GM23338 (cell line): Measurements from ENCODE around the gene CCDC3. TPM values are rescaled to one million over a fixed set of nuclear protein-coding genes. Genes with fewer than 3 reads are reported as not detected.

ENCODE experiments used
- ATAC-seq: fragments of 200-7000 bp; cut with Tn5 transposase; 3 replicates; pipeline ENCODE4 v1.9.1; 2020
- DNase-seq: peaks from one replicate; pipeline ENCODE4 v3.0.0-alpha.2; 2015; ENCODE audit warnings: low spot score
- H2AFZ ChIP-seq: fragments of 200-600 bp; sonication (generic); 2 replicates; pipeline ENCODE4 v1.8.0; 2016; ENCODE audit warnings: antibody characterized with exemption, mild to moderate bottlenecking, moderate library complexity
- H3F3A ChIP-seq: fragments of 200-600 bp; sonication (generic); replicated peaks from 2 replicates; pipeline ENCODE4 v1.8.0; 2017; ENCODE audit warnings: antibody characterized with exemption, mixed run types, low read depth
- H3K27ac ChIP-seq: fragments of 200-600 bp; sonication (generic); 2 replicates; pipeline ENCODE4 v1.6.1; 2016; ENCODE audit warnings: low read depth
- H3K27me3 ChIP-seq: fragments of 200-600 bp; sonication (generic); 2 replicates; pipeline ENCODE4 v1.8.0; 2016; ENCODE audit warnings: mild to moderate bottlenecking, mixed run types, moderate library complexity; ENCODE audit not compliant: insufficient read depth
- H3K36me3 ChIP-seq: fragments of 200-600 bp; sonication (generic); 2 replicates; pipeline ENCODE4 v1.8.0; 2016; ENCODE audit warnings: mild to moderate bottlenecking; ENCODE audit not compliant: insufficient read depth
- H3K4me1 ChIP-seq: fragments of 200-600 bp; sonication (generic); 2 replicates; pipeline ENCODE4 v1.8.0; 2016; ENCODE audit warnings: mild to moderate bottlenecking, moderate library complexity; ENCODE audit not compliant: insufficient read depth
- H3K4me2 ChIP-seq: fragments of 200-600 bp; sonication (generic); 2 replicates; pipeline ENCODE4 v1.7.1; 2017; ENCODE audit warnings: mixed run types
- H3K4me3 ChIP-seq: fragments of 200-600 bp; sonication (generic); 2 replicates; pipeline ENCODE4 v1.6.1; 2016; ENCODE audit warnings: mixed run types
- H3K79me2 ChIP-seq: fragments of 200-600 bp; sonication (generic); replicated peaks from 2 replicates; pipeline ENCODE4 v1.8.0; 2017; ENCODE audit warnings: mild to moderate bottlenecking; ENCODE audit not compliant: insufficient read depth
- H3K9me2 ChIP-seq: fragments of 200-600 bp; sonication (generic); 2 replicates; pipeline ENCODE4 v1.8.0; 2017; ENCODE audit not compliant: insufficient read depth
- H4K20me1 ChIP-seq: fragments of 200-600 bp; sonication (generic); replicated peaks from 2 replicates; pipeline ENCODE4 v1.8.0; 2017; ENCODE audit warnings: mild to moderate bottlenecking; ENCODE audit not compliant: insufficient read depth
- H3K27ac Mint-ChIP-seq: 2 replicates; pipeline ENCODE4 v1.8.0; 2020; ENCODE audit warnings: inconsistent platforms, mild to moderate bottlenecking, moderate library complexity, mixed read lengths
- H3K27me3 Mint-ChIP-seq: 3 replicates; pipeline ENCODE4 v1.8.0; 2022; ENCODE audit warnings: low read depth, mild to moderate bottlenecking, moderate library complexity, mixed read lengths, inconsistent platforms; ENCODE audit not compliant: insufficient read depth, poor library complexity
- H3K36me3 Mint-ChIP-seq: 3 replicates; pipeline ENCODE4 v1.8.0; 2021; ENCODE audit warnings: low read depth, mild to moderate bottlenecking, inconsistent platforms, moderate library complexity, mixed read lengths
- H3K4me1 Mint-ChIP-seq: 3 replicates; pipeline ENCODE4 v1.8.0; 2020; ENCODE audit warnings: mild to moderate bottlenecking, inconsistent platforms, mixed read lengths
- H3K4me3 Mint-ChIP-seq: 3 replicates; pipeline ENCODE4 v1.8.0; 2021; ENCODE audit warnings: moderate library complexity, mild to moderate bottlenecking, inconsistent platforms, mixed read lengths
- H3K9me3 Mint-ChIP-seq: 3 replicates; pipeline ENCODE4 v1.8.0; 2020; ENCODE audit warnings: moderate library complexity, mild to moderate bottlenecking, inconsistent platforms, mixed read lengths
- CREB1 ChIP-seq: fragments of 250-450 bp; sonication (Bioruptor Pico); IDR thresholded peaks from 2 replicates; pipeline ENCODE4 v1.5.0; 2020; ENCODE audit warnings: low read depth, mild to moderate bottlenecking, moderate library complexity
- EZH2 ChIP-seq: fragments of 200-600 bp; sonication (generic); IDR thresholded peaks from one replicate; pipeline ENCODE4 v1.8.0; 2017; ENCODE audit warnings: antibody characterized with exemption, mild to moderate bottlenecking, low read depth; ENCODE audit not compliant: unreplicated experiment
- EZH2phosphoT487 ChIP-seq: fragments of 200-600 bp; sonication (generic); IDR thresholded peaks from one replicate; pipeline ENCODE4 v1.8.1; 2018; ENCODE audit warnings: antibody characterized with exemption; ENCODE audit not compliant: unreplicated experiment
- JUNB ChIP-seq: IDR thresholded peaks from one replicate; pipeline ENCODE4 v1.6.1; 2016; ENCODE audit warnings: antibody characterized with exemption; ENCODE audit not compliant: unreplicated experiment
- NANOG ChIP-seq: IDR thresholded peaks from 2 replicates; pipeline ENCODE4 v1.6.1; 2016; ENCODE audit warnings: antibody characterized with exemption, borderline replicate concordance
- POLR2AphosphoS5 ChIP-seq: IDR thresholded peaks from 2 replicates; pipeline ENCODE4 v1.6.1; 2016; ENCODE audit warnings: antibody characterized with exemption, low read depth
- STAT1 ChIP-seq: IDR thresholded peaks from one replicate; pipeline ENCODE4 v1.6.1; 2016; ENCODE audit warnings: antibody characterized with exemption; ENCODE audit not compliant: unreplicated experiment
- ZNF114 ChIP-seq: fragments of 250-450 bp; sonication (Bioruptor Pico); IDR thresholded peaks from 2 replicates; pipeline ENCODE4 v1.5.0; 2020; ENCODE audit warnings: mild to moderate bottlenecking, moderate library complexity
- ZNF331 ChIP-seq: fragments of 250-450 bp; sonication (Bioruptor Pico); IDR thresholded peaks from 2 replicates; pipeline ENCODE4 v1.5.0; 2020; ENCODE audit warnings: low read depth, mild to moderate bottlenecking, moderate library complexity
- polyA plus RNA-seq: library from polyadenylated mRNA; unstranded; fragments of >200 nt; fragmentation: Nextera tagmentation; extraction: Ambion mirVana; gene quantifications from 2 replicates; pipeline ENCODE4 v1.2.1, GENCODE V29; 2016
- total RNA-seq: library from RNA; depleted of rRNA; stranded (reverse); fragments of >200 nt; shearing (Covaris generic); gene quantifications from 2 replicates; pipeline ENCODE4 v1.2.3, GENCODE V29; 2014
- TF ChIP-seq, protein P1 (sequence below): fragments of 250-450 bp; sonication (Bioruptor Pico); IDR thresholded peaks from 2 replicates; pipeline ENCODE4 v1.5.0; 2020; ENCODE audit warnings: mild to moderate bottlenecking, moderate library complexity
- TF ChIP-seq, protein P2 (sequence below): IDR thresholded peaks from one replicate; pipeline ENCODE4 v1.6.1; 2018; ENCODE audit warnings: antibody characterized with exemption; ENCODE audit not compliant: unreplicated experiment
- TF ChIP-seq, protein P3 (sequence below), 2 experiments: fragments of 200-600 bp in 1 of 2; sonication (generic) in 1 of 2; conservative IDR thresholded peaks; 2 replicates each; pipeline versions ENCODE4 v1.5.1 to v1.6.1; 2016 to 2017; ENCODE audit warnings: antibody characterized with exemption in 2 of 2, low read depth in 2 of 2, mild to moderate bottlenecking in 2 of 2, moderate library complexity in 1 of 2
- TF ChIP-seq, protein P4 (sequence below): IDR thresholded peaks from 2 replicates; pipeline ENCODE4 v1.6.1; 2016; ENCODE audit warnings: antibody characterized with exemption

The CCDC3 gene
- total and polyA plus RNA-seq, 2 experiments from 2014 or later = 1.4 to 5.2 TPM

DNA sequence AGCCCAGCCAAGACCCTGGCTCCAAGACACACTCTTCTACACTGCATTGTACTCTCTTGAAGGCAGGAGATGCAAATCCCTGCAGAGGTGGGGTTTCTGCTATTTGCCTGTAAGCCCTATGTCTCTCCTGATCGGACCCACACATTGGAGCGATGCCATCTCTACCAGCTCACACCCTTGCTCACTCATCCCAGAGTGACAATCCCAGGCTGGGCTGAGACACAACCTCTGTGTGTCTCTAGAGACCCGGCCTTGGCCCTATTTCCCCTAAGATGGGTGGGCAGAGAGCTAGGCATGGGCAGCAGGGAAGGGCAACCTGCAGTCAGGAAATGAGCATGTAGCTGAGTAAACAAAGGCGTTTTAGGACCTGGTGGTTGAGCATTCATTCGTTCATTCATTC lies 25.6 kb downstream of the CCDC3 start:
- ATAC-seq = no peak
- H3K9me3 Mint-ChIP-seq = no peaks in the 10 kb centered on the region

More for the DNA sequence above, 25.6 kb downstream of the CCDC3 start:
- Histone ChIP-seq H3K4me3 (no peak overlapping the region), H3K79me2 (no peaks in the 10 kb centered on the region), H3K27me3 (no peaks in the 10 kb centered on the region), H3K4me1 (no peaks in the 10 kb centered on the region), H3K27ac (no peak overlapping the region), H3K9me2 (no peaks in the 10 kb centered on the region), H3K4me2 (no peak overlapping the region), H3K36me3 (no peaks in the 10 kb centered on the region), H2AFZ (no peak overlapping the region), H4K20me1 (no peaks in the 10 kb centered on the region), H3F3A (no peaks in the 10 kb centered on the region)
- H3K4me3 Mint-ChIP-seq = no peak overlapping the region
- DNase-seq = no peak
- no peaks in the 10 kb centered on the region for H3K36me3 Mint-ChIP-seq
- no peak overlapping the region for H3K27ac Mint-ChIP-seq
- TF ChIP-seq NANOG (no peak), EZH2 (no peak), ZNF114 (CRISPR knock-in tag) (no peak), ZNF331 (no peak), CREB1 (CRISPR knock-in tag) (no peak), JUNB (no peak), EZH2phosphoT487 (no peak), STAT1 (no peak), POLR2AphosphoS5 (no peak)
- TF ChIP-seq, protein P1, sequence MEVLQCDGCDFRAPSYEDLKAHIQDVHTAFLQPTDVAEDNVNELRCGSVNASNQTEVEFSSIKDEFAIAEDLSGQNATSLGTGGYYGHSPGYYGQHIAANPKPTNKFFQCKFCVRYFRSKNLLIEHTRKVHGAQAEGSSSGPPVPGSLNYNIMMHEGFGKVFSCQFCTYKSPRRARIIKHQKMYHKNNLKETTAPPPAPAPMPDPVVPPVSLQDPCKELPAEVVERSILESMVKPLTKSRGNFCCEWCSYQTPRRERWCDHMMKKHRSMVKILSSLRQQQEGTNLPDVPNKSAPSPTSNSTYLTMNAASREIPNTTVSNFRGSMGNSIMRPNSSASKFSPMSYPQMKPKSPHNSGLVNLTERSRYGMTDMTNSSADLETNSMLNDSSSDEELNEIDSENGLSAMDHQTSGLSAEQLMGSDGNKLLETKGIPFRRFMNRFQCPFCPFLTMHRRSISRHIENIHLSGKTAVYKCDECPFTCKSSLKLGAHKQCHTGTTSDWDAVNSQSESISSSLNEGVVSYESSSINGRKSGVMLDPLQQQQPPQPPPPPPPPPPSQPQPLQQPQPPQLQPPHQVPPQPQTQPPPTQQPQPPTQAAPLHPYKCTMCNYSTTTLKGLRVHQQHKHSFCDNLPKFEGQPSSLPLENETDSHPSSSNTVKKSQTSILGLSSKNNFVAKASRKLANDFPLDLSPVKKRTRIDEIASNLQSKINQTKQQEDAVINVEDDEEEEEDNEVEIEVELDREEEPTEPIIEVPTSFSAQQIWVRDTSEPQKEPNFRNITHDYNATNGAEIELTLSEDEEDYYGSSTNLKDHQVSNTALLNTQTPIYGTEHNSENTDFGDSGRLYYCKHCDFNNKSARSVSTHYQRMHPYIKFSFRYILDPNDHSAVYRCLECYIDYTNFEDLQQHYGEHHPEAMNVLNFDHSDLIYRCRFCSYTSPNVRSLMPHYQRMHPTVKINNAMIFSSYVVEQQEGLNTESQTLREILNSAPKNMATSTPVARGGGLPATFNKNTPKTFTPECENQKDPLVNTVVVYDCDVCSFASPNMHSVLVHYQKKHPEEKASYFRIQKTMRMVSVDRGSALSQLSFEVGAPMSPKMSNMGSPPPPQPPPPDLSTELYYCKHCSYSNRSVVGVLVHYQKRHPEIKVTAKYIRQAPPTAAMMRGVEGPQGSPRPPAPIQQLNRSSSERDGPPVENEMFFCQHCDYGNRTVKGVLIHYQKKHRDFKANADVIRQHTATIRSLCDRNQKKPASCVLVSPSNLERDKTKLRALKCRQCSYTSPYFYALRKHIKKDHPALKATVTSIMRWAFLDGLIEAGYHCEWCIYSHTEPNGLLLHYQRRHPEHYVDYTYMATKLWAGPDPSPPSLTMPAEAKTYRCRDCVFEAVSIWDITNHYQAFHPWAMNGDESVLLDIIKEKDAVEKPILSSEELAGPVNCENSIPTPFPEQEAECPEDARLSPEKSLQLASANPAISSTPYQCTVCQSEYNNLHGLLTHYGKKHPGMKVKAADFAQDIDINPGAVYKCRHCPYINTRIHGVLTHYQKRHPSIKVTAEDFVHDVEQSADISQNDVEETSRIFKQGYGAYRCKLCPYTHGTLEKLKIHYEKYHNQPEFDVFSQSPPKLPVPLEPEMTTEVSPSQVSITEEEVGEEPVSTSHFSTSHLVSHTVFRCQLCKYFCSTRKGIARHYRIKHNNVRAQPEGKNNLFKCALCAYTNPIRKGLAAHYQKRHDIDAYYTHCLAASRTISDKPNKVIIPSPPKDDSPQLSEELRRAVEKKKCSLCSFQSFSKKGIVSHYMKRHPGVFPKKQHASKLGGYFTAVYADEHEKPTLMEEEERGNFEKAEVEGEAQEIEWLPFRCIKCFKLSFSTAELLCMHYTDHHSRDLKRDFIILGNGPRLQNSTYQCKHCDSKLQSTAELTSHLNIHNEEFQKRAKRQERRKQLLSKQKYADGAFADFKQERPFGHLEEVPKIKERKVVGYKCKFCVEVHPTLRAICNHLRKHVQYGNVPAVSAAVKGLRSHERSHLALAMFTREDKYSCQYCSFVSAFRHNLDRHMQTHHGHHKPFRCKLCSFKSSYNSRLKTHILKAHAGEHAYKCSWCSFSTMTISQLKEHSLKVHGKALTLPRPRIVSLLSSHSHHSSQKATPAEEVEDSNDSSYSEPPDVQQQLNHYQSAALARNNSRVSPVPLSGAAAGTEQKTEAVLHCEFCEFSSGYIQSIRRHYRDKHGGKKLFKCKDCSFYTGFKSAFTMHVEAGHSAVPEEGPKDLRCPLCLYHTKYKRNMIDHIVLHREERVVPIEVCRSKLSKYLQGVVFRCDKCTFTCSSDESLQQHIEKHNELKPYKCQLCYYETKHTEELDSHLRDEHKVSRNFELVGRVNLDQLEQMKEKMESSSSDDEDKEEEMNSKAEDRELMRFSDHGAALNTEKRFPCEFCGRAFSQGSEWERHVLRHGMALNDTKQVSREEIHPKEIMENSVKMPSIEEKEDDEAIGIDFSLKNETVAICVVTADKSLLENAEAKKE = no peak
- TF ChIP-seq, protein P2, sequence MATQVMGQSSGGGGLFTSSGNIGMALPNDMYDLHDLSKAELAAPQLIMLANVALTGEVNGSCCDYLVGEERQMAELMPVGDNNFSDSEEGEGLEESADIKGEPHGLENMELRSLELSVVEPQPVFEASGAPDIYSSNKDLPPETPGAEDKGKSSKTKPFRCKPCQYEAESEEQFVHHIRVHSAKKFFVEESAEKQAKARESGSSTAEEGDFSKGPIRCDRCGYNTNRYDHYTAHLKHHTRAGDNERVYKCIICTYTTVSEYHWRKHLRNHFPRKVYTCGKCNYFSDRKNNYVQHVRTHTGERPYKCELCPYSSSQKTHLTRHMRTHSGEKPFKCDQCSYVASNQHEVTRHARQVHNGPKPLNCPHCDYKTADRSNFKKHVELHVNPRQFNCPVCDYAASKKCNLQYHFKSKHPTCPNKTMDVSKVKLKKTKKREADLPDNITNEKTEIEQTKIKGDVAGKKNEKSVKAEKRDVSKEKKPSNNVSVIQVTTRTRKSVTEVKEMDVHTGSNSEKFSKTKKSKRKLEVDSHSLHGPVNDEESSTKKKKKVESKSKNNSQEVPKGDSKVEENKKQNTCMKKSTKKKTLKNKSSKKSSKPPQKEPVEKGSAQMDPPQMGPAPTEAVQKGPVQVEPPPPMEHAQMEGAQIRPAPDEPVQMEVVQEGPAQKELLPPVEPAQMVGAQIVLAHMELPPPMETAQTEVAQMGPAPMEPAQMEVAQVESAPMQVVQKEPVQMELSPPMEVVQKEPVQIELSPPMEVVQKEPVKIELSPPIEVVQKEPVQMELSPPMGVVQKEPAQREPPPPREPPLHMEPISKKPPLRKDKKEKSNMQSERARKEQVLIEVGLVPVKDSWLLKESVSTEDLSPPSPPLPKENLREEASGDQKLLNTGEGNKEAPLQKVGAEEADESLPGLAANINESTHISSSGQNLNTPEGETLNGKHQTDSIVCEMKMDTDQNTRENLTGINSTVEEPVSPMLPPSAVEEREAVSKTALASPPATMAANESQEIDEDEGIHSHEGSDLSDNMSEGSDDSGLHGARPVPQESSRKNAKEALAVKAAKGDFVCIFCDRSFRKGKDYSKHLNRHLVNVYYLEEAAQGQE = no peak
- TF ChIP-seq, protein P3, sequence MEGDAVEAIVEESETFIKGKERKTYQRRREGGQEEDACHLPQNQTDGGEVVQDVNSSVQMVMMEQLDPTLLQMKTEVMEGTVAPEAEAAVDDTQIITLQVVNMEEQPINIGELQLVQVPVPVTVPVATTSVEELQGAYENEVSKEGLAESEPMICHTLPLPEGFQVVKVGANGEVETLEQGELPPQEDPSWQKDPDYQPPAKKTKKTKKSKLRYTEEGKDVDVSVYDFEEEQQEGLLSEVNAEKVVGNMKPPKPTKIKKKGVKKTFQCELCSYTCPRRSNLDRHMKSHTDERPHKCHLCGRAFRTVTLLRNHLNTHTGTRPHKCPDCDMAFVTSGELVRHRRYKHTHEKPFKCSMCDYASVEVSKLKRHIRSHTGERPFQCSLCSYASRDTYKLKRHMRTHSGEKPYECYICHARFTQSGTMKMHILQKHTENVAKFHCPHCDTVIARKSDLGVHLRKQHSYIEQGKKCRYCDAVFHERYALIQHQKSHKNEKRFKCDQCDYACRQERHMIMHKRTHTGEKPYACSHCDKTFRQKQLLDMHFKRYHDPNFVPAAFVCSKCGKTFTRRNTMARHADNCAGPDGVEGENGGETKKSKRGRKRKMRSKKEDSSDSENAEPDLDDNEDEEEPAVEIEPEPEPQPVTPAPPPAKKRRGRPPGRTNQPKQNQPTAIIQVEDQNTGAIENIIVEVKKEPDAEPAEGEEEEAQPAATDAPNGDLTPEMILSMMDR (conservative IDR thresholded peaks at IDR 0.05; ENCODE audit: low read depth in 2 of 2) = no peak
- TF ChIP-seq, protein P4, sequence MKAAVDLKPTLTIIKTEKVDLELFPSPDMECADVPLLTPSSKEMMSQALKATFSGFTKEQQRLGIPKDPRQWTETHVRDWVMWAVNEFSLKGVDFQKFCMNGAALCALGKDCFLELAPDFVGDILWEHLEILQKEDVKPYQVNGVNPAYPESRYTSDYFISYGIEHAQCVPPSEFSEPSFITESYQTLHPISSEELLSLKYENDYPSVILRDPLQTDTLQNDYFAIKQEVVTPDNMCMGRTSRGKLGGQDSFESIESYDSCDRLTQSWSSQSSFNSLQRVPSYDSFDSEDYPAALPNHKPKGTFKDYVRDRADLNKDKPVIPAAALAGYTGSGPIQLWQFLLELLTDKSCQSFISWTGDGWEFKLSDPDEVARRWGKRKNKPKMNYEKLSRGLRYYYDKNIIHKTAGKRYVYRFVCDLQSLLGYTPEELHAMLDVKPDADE = no peak
- no peaks in the 10 kb centered on the region; the same call in 2 of the 3 replicates for H3K4me1 Mint-ChIP-seq
- H3K27me3 Mint-ChIP-seq = peaks cover 7% of the 10 kb centered on the region
